Suprapubic skin (tissue), 3 donors: ENCODE measurements around the gene IL36RN.

Experiments used
- CTCF ChIP-seq, 2 donors: fragments of 200-600 bp in 1 of 2; fragments of 450-650 bp in 1 of 2; sonication (generic) in 1 of 2; IDR thresholded peaks; one replicate each; pipeline ENCODE4 v1.5.1; 2016 to 2019; ENCODE audit warnings: antibody characterized with exemption in 2 of 2, mild to moderate bottlenecking in 1 of 2, moderate library complexity in 1 of 2
- EP300 ChIP-seq: sonication (generic); formaldehyde crosslinking; IDR thresholded peaks from one replicate; pipeline ENCODE4 v1.6.1; 2017; ENCODE audit warnings: antibody characterized with exemption

- TF ChIP-seq CTCF (IDR thresholded peaks at IDR 0.05) (no peak), EP300 (no peak)
Measured at GRCh38 chr2:113085542-113085941, 26.5 kb downstream of the IL36RN start.
